Esophagus squamous epithelium (tissue), 4 donors: ENCODE measurements around the gene HNRNPD.

ENCODE experiments used
- CTCF ChIP-seq, 6 experiments: fragments of 450-650 bp in 4 of 6; fragments of 200-600 bp in 2 of 6; sonication (generic) in 2 of 6; IDR thresholded peaks; one replicate each; pipeline ENCODE4 v1.5.1; 2016 to 2019; ENCODE audit warnings: antibody characterized with exemption in 6 of 6, mild to moderate bottlenecking in 4 of 6, moderate library complexity in 4 of 6
- POLR2A ChIP-seq, 4 donors: fragments of 450-650 bp; IDR thresholded peaks; one replicate each; pipeline ENCODE4 v1.6.1; 2017; ENCODE audit warnings: antibody characterized with exemption in 4 of 4, mild to moderate bottlenecking in 4 of 4, moderate library complexity in 3 of 4

- no peak for TF ChIP-seq CTCF (IDR thresholded peaks at IDR 0.05)
- TF ChIP-seq POLR2A (IDR thresholded peaks at IDR 0.05) = no peak
Observed at GRCh38 chr4:82380831-82381230, 7.0 kb upstream of the HNRNPD start.
